HCT116 (cell line): ENCODE measurements around the gene ZNF804B. TPM values are rescaled to one million over a fixed set of nuclear protein-coding genes. Genes with fewer than 3 reads are reported as not detected.

ENCODE experiments used
- ATAC-seq: fragments of 200-7000 bp; cut with Tn5 transposase; 2 replicates; pipeline ENCODE4 v1.9.1; 2020; ENCODE audit warnings: mild to moderate bottlenecking, moderate library complexity
- BruUV-seq: library from RNA; stranded (reverse); fragments of 400-500 nt; replicated peaks from 2 replicates; lab custom pipeline; 2021; lab: Mats Ljungman, UMichigan
- CTCF ChIA-PET: fragments of 300-600 bp; sonication (Branson Sonifier 250); formaldehyde crosslinking; loops from one replicate; lab custom pipeline; 2021; ENCODE audit warnings: antibody characterized with exemption; lab: Charles Lee
- POLR2A ChIA-PET: fragments of 300-600, 350-600 bp; sonication (Branson Sonifier 250); formaldehyde crosslinking; loops from one replicate; lab custom pipeline; 2021; ENCODE audit warnings: antibody characterized with exemption; lab: Charles Lee
- RAD21 ChIA-PET, 2 experiments: fragments of 300-600 bp; sonication (Branson Sonifier 250); formaldehyde crosslinking; loops; one replicate each; lab custom pipeline; 2023; ENCODE audit warnings: low total read pairs in 2 of 2; ENCODE audit not compliant: uncharacterized antibody in 2 of 2, unreplicated experiment in 2 of 2, low non-redundant PET in 1 of 2; lab: Charles Lee
- DNase-seq: peaks from one replicate; pipeline ENCODE4 v3.0.0-alpha.2; 2010; ENCODE audit warnings: low read depth, low spot score
- H2AFZ ChIP-seq: fragments of 200-600 bp; shearing (Covaris generic), sonication (generic); 2 replicates; pipeline ENCODE4 v1.6.1; 2017; ENCODE audit warnings: low read depth, mixed run types, mixed read lengths, antibody characterized with exemption, low read length; ENCODE audit not compliant: poor library complexity, severe bottlenecking
- H3K27ac ChIP-seq: 2 replicates; pipeline ENCODE4 v1.5.1; 2012; ENCODE audit warnings: low read depth, low read length
- H3K27me3 ChIP-seq: fragments of 200-600 bp; sonication (generic); 2 replicates; pipeline ENCODE4 v1.6.1; 2016; ENCODE audit warnings: mixed run types, low read length, mixed read lengths; ENCODE audit not compliant: insufficient read depth
- H3K36me3 ChIP-seq, 2 experiments: fragments of 200-500 bp in 1 of 2; fragments of 200-600 bp in 1 of 2; sonication (Bioruptor generic) in 1 of 2; sonication (generic) in 1 of 2; 2 replicates each; pipeline versions ENCODE4 v1.5.1 to v1.6.1; 2014 to 2016; ENCODE audit warnings: low read length in 2 of 2, inconsistent platforms in 1 of 2, mixed read lengths in 1 of 2, mixed run types in 1 of 2; ENCODE audit not compliant: insufficient read depth in 2 of 2, control insufficient read depth in 1 of 2
- H3K4me1 ChIP-seq, 2 experiments: fragments of 200-600 bp in 1 of 2; sonication (generic) in 1 of 2; 2 replicates each; pipeline versions ENCODE4 v1.5.1 to v1.6.1; 2012 to 2017; ENCODE audit warnings: low read length in 2 of 2, inconsistent platforms in 1 of 2, mild to moderate bottlenecking in 1 of 2, mixed read lengths in 1 of 2, mixed run types in 1 of 2, moderate library complexity in 1 of 2; ENCODE audit not compliant: insufficient read depth in 2 of 2, control insufficient read depth in 1 of 2
- H3K4me2 ChIP-seq: fragments of 200-600 bp; sonication (generic); 2 replicates; pipeline ENCODE4 v1.6.1; 2017; ENCODE audit warnings: mixed run types, low read length, mixed read lengths
- H3K4me3 ChIP-seq, 2 experiments: fragments of 200-600 bp in 1 of 2; sonication (generic) in 1 of 2; replicated peaks in 1 of 2; 2 replicates each; pipeline ENCODE4 v1.5.1; 2011 to 2016; ENCODE audit warnings: low read length in 2 of 2, control low read depth in 1 of 2, low read depth in 1 of 2, mild to moderate bottlenecking in 1 of 2, mixed read lengths in 1 of 2, mixed run types in 1 of 2
- H3K79me2 ChIP-seq: fragments of 200-600 bp; sonication (generic); 2 replicates; pipeline ENCODE4 v1.6.1; 2017; ENCODE audit warnings: mild to moderate bottlenecking, mixed run types, low read length, moderate library complexity, mixed read lengths; ENCODE audit not compliant: insufficient read depth
- H3K9ac ChIP-seq: fragments of 200-600 bp; sonication (generic); 2 replicates; pipeline ENCODE4 v1.6.1; 2016; ENCODE audit warnings: low read length, mixed read lengths
- H3K9me2 ChIP-seq: fragments of 200-600 bp; sonication (generic), shearing (Covaris generic); 2 replicates; pipeline ENCODE4 v1.6.1; 2017; ENCODE audit warnings: mixed run types, mild to moderate bottlenecking, moderate library complexity; ENCODE audit not compliant: insufficient read depth
- H3K9me3 ChIP-seq, 2 experiments: fragments of 200-500 bp in 1 of 2; fragments of 200-600 bp in 1 of 2; sonication (Bioruptor generic) in 1 of 2; sonication (generic) in 1 of 2; 2 replicates each; pipeline ENCODE4 v1.6.1; 2014 to 2017; ENCODE audit warnings: low read length in 2 of 2, mixed read lengths in 2 of 2, inconsistent platforms in 1 of 2, low read depth in 1 of 2, mild to moderate bottlenecking in 1 of 2, mixed run types in 1 of 2, moderate library complexity in 1 of 2; ENCODE audit not compliant: control insufficient read depth in 1 of 2, insufficient read depth in 1 of 2
- H4K20me1 ChIP-seq: fragments of 200-600 bp; sonication (generic), shearing (Covaris generic); 2 replicates; pipeline ENCODE4 v1.6.1; 2017; ENCODE audit warnings: mixed run types, mild to moderate bottlenecking, moderate library complexity; ENCODE audit not compliant: insufficient read depth
- CBX3 ChIP-seq: IDR thresholded peaks from 2 replicates; pipeline ENCODE4 v1.6.1; 2012; ENCODE audit warnings: low read depth
- CEBPB ChIP-seq: IDR thresholded peaks from 2 replicates; pipeline ENCODE4 v1.6.1; 2012; ENCODE audit warnings: low read depth
- CTCF ChIP-seq, 3 experiments: fragments of 200-600 bp in 1 of 3; sonication (generic) in 1 of 3; IDR thresholded peaks in 2 of 3; conservative IDR thresholded peaks in 1 of 3; 2 replicates each; pipeline ENCODE4 v1.5.1; 2012 to 2017; ENCODE audit warnings: low read depth in 2 of 3, low read length in 2 of 3, antibody characterized with exemption in 1 of 3, borderline replicate concordance in 1 of 3, control low read depth in 1 of 3, mild to moderate bottlenecking in 1 of 3, mixed read lengths in 1 of 3, mixed run types in 1 of 3, moderate library complexity in 1 of 3; ENCODE audit not compliant: insufficient read depth in 1 of 3
- EZH2 ChIP-seq: fragments of 200-600 bp; sonication (generic); IDR thresholded peaks from 2 replicates; pipeline ENCODE4 v1.6.1; 2017; ENCODE audit warnings: antibody characterized with exemption, mixed run types
- EZH2phosphoT487 ChIP-seq: fragments of 200-600 bp; IDR thresholded peaks from 2 replicates; pipeline ENCODE4 v1.6.1; 2018; ENCODE audit warnings: antibody characterized with exemption, borderline replicate concordance
- FOSL1 ChIP-seq: IDR thresholded peaks from 2 replicates; pipeline ENCODE4 v1.6.1; 2012; ENCODE audit warnings: low read depth
- JUND ChIP-seq: IDR thresholded peaks from 2 replicates; pipeline ENCODE4 v1.6.1; 2012
- MAX ChIP-seq: IDR thresholded peaks from 2 replicates; pipeline ENCODE4 v1.6.1; 2012
- REST ChIP-seq: IDR thresholded peaks from 2 replicates; pipeline ENCODE4 v1.6.1; 2012; ENCODE audit warnings: low read depth
- SP1 ChIP-seq: IDR thresholded peaks from 2 replicates; pipeline ENCODE4 v1.6.1; 2012; ENCODE audit warnings: low read depth
- SRF ChIP-seq: IDR thresholded peaks from 2 replicates; pipeline ENCODE4 v1.6.1; 2012; ENCODE audit warnings: low read depth
- TCF7L2 ChIP-seq: IDR thresholded peaks from 2 replicates; pipeline ENCODE4 v1.7.0; 2011; ENCODE audit warnings: borderline replicate concordance, inconsistent platforms; ENCODE audit not compliant: insufficient read depth, insufficient read length; ENCODE audit errors: extremely low read depth
- ZBTB33 ChIP-seq: IDR thresholded peaks from 2 replicates; pipeline ENCODE4 v1.6.1; 2011; ENCODE audit warnings: mild to moderate bottlenecking, low read length, moderate library complexity; ENCODE audit not compliant: insufficient replicate concordance; ENCODE audit errors: extremely low read depth
- ZFX ChIP-seq: fragments of 450-650 bp; IDR thresholded peaks from 2 replicates; pipeline ENCODE4 v1.6.1; 2017
- ZNF274 ChIP-seq: fragments of 200-500 bp; sonication (Bioruptor generic); IDR thresholded peaks from 2 replicates; pipeline ENCODE4 v1.6.1; 2014; ENCODE audit warnings: mild to moderate bottlenecking, low read depth, low read length, inconsistent platforms
- intact Hi-C: fragments of 100-400 bp; cut with micrococcal nuclease; formaldehyde crosslinking; loops from 2 replicates; pipeline ENCODE4 v1.10.0; 2022
- total RNA-seq: library from RNA; stranded (reverse); gene quantifications from one replicate; pipeline ENCODE4 v1.2.1, GENCODE V29; 2021; ENCODE audit not compliant: unreplicated experiment

The ZNF804B gene
- total RNA-seq, 1 experiment from 2014 or later = not detected

- CTCF ChIA-PET = no interaction called here
- Histone ChIP-seq H2AFZ (no peak overlapping the region), H3K9me2 (no peaks in the 10 kb centered on the region), H3K4me1 (no peaks in the 10 kb centered on the region), H3K27me3 (no peaks in the 10 kb centered on the region), H3K79me2 (no peaks in the 10 kb centered on the region), H3K36me3 (no peaks in the 10 kb centered on the region), H3K27ac (no peak overlapping the region), H3K9me3 (no peaks in the 10 kb centered on the region), H3K9ac (no peak overlapping the region), H4K20me1 (no peaks in the 10 kb centered on the region), H3K4me3 (no peak overlapping the region), H3K4me2 (no peak overlapping the region)
- BruUV-seq = no TSS peak
- RAD21 ChIA-PET = no interaction called here
- ATAC-seq (no peak), DNase-seq (no peak)
- TF ChIP-seq REST = no peak
- TF ChIP-seq JUND = no peak
- TF ChIP-seq FOSL1 = no peak
- TF ChIP-seq ZNF274 = no peak
- TF ChIP-seq ZFX = no peak
- no peak for TF ChIP-seq CTCF (IDR thresholded peaks at IDR 0.05 in 2 of 3, conservative IDR thresholded peaks at IDR 0.05 in 1 of 3; ENCODE audit: borderline replicate concordance in 1 of 3, insufficient read depth in 1 of 3, low read depth in 2 of 3, low read length in 2 of 3)
- no peak for TF ChIP-seq CEBPB
- TF ChIP-seq SP1 = no peak
- TF ChIP-seq CBX3 = no peak
- no peak for TF ChIP-seq EZH2phosphoT487
- TF ChIP-seq TCF7L2 = no peak
- no peak for TF ChIP-seq SRF
- no peak for TF ChIP-seq EZH2
- TF ChIP-seq ZBTB33 = no peak
- TF ChIP-seq MAX = no peak
- intact Hi-C loops = no loop called here
- POLR2A ChIA-PET = no interaction called here
These were observed 305.3 kb downstream of the ZNF804B start for GRCh38 chr7:89064831-89065230.
